Prostate gland (tissue), 2 donors: Measurements from ENCODE around the gene TRNP1. TPM values are rescaled to one million over a fixed set of nuclear protein-coding genes. Genes with fewer than 3 reads are reported as not detected.
"Not testable (repeated sequence)": the region's sequence is repeated elsewhere in the genome, so short reads cannot be mapped to it uniquely, and the experiment has no call there.

Experiments used
- DNase-seq: peaks from one replicate; pipeline ENCODE4 v3.0.0-alpha.2; 2019; ENCODE audit warnings: low spot score
- H3K27ac ChIP-seq, 2 donors: fragments of 200-600 bp; sonication (generic); 2 replicates each; pipeline ENCODE4 v1.5.1; 2017 to 2019
- H3K27me3 ChIP-seq: fragments of 200-600 bp; sonication (generic); replicated peaks from 2 replicates; pipeline ENCODE4 v1.5.1; 2019; ENCODE audit not compliant: insufficient read depth
- H3K36me3 ChIP-seq, 2 donors: fragments of 200-600 bp; sonication (generic); 1 replicate in 1 of 2; 2 replicates in 1 of 2; pipeline versions ENCODE4 v1.5.1 to v1.8.1; 2017 to 2019
- H3K4me1 ChIP-seq: fragments of 200-600 bp; sonication (generic); replicated peaks from 2 replicates; pipeline ENCODE4 v1.5.1; 2019
- H3K4me3 ChIP-seq, 2 donors: fragments of 200-600 bp; sonication (generic); 2 replicates each; pipeline ENCODE4 v1.5.1; 2017 to 2019
- H3K9me3 ChIP-seq: fragments of 200-600 bp; sonication (generic); 2 replicates; pipeline ENCODE4 v1.5.1; 2017
- CTCF ChIP-seq, 4 experiments: fragments of 200-600 bp in 2 of 4; fragments of 450-650 bp in 2 of 4; sonication (generic) in 2 of 4; IDR thresholded peaks; 1 replicate in 3 of 4; 2 replicates in 1 of 4; pipeline ENCODE4 v1.5.1; 2016 to 2019; ENCODE audit warnings: antibody characterized with exemption in 4 of 4, mild to moderate bottlenecking in 2 of 4, moderate library complexity in 2 of 4
- POLR2A ChIP-seq: fragments of 450-650 bp; IDR thresholded peaks from one replicate; pipeline ENCODE4 v1.6.1; 2016; ENCODE audit warnings: antibody characterized with exemption, mild to moderate bottlenecking
- POLR2AphosphoS5 ChIP-seq: sonication (generic); formaldehyde crosslinking; IDR thresholded peaks from one replicate; pipeline ENCODE4 v1.6.1; 2017; ENCODE audit warnings: antibody characterized with exemption
- WGBS: methylation state at CpG from one replicate; pipeline ENCODE4 v1.1.5; 2018; 5-methylcytosine and 5-hydroxymethylcytosine counted together
- intact Hi-C: fragments of 100-400 bp; cut with DNase I; formaldehyde crosslinking; loops from one replicate; pipeline ENCODE4 v1.14.2; 2022
- total RNA-seq, 2 donors: library from RNA; depleted of rRNA; stranded (reverse); fragments of >200 nt; gene quantifications; one replicate each; pipeline ENCODE4 v1.1.0, GENCODE V29; 2016

Gene TRNP1
- 10 to 100 TPM; 21.1 to 30.6 TPM for total RNA-seq

- H3K27me3 ChIP-seq: no peaks in the 10 kb centered on the region
- peak; percentile 77 for DNase-seq
- TF ChIP-seq CTCF (IDR thresholded peaks at IDR 0.05) (peak in 1 of 4 experiments; percentile 13), POLR2AphosphoS5 (peak; percentile 69), POLR2A (peak; percentile 94)
- H3K27ac ChIP-seq: peak within 1 kb of the TSS; percentile 54 to 67
- H3K36me3 ChIP-seq: no peaks in the 10 kb centered on the region
- H3K9me3 ChIP-seq: no peaks in the 10 kb centered on the region
- no peaks in the 10 kb centered on the region for H3K4me1 ChIP-seq
- H3K4me3 ChIP-seq: peak within 1 kb of the TSS; percentile 57 to 72
- intact Hi-C loops: no loop called here
- 0% methylated on average over 16 of the region's 61 CpGs for WGBS
Observed at GRCh38 chr1:26993237-26994019, at the start of gene TRNP1. TSS of gene TRNP1 (plus strand) at chr1:26993692. CDS start at chr1:26993787, 95 bp downstream.

GRCh38 chr1:26945138-26945537 is 48.4 kb upstream of the TRNP1 start:
- TF ChIP-seq POLR2AphosphoS5 (no peak), CTCF (IDR thresholded peaks at IDR 0.05) (no peak), POLR2A (no peak)
- H3K27ac ChIP-seq: no peak overlapping the region
- H3K4me1 ChIP-seq: no peaks in the 10 kb centered on the region
- intact Hi-C loops: no loop called here
- peaks cover 26 to 42% of the 10 kb centered on the region in 2 donors for H3K36me3 ChIP-seq
- H3K4me3 ChIP-seq: no peak overlapping the region
- DNase-seq: no peak
- no peaks in the 10 kb centered on the region for H3K27me3 ChIP-seq
- no peaks in the 10 kb centered on the region for H3K9me3 ChIP-seq
- WGBS: 50% methylated on average over 2 of the region's 2 CpGs

DNA sequence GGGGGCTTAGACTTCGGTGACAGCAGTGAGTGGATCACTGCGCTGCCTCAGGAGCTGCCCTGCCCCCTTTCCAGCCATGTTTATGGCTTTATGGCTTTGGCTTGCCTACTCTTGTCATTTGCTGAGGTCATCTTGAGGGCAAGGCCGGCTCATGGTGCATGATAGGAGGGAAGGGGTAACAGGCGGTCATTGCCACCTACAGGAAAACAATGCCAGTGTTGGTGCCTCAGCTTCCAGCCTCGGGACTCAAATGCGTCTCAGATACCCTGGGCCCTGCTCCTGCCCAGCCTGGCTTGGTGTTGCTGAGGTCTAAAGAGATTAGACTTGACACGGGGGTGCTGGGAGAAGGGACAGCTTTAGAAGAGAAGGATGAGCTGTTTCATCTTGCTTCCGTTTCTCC is 47.8 kb upstream of the TRNP1 start:
- no peak overlapping the region for H3K27ac ChIP-seq
- TF ChIP-seq CTCF (IDR thresholded peaks at IDR 0.05) (no peak), POLR2AphosphoS5 (no peak), POLR2A (no peak)
- no peaks in the 10 kb centered on the region for H3K4me1 ChIP-seq
- no peak overlapping the region for H3K4me3 ChIP-seq
- H3K36me3 ChIP-seq: peaks cover 26 to 42% of the 10 kb centered on the region in 2 donors
- H3K9me3 ChIP-seq: no peaks in the 10 kb centered on the region
- WGBS: 62% methylated on average over 8 of the region's 8 CpGs
- intact Hi-C loops: no loop called here
- no peak for DNase-seq
- H3K27me3 ChIP-seq: no peaks in the 10 kb centered on the region

DNA sequence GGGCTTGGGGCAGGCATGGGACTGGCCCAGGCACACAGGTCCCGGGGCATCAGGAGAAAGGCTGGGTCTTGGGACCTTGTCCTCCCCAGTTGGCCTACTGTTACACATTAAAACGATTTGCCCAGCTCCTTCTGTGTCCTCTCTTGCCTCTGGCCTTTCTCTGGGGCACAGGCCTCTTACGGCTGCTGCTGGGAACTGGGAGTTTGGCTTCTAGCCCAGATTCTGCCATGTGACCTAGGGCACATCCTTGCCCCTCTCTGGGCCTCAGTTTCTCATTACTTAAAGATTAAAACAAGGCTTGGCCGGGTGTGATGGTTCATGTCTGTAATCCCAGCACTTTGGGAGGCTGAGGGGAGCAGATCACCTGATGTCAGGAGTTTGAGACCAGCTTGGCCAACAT is 47.2 kb upstream of the TRNP1 start:
- no peaks in the 10 kb centered on the region for H3K4me1 ChIP-seq
- DNase-seq: no peak
- intact Hi-C loops: no loop called here
- H3K27ac ChIP-seq: no peak overlapping the region
- H3K27me3 ChIP-seq: no peaks in the 10 kb centered on the region
- H3K9me3 ChIP-seq: no peaks in the 10 kb centered on the region
- TF ChIP-seq POLR2A (no peak), POLR2AphosphoS5 (no peak), CTCF (IDR thresholded peaks at IDR 0.05) (no peak)
- H3K36me3 ChIP-seq: peaks cover 26 to 42% of the 10 kb centered on the region in 2 donors
- no peak overlapping the region for H3K4me3 ChIP-seq
- WGBS: 65% methylated on average over 4 of the region's 4 CpGs

- H3K27ac ChIP-seq, intact Hi-C loops, H3K27me3 ChIP-seq, H3K9me3 ChIP-seq, H3K4me3 ChIP-seq, H3K4me1 ChIP-seq, DNase-seq: not testable (repeated sequence)
- WGBS: 92% methylated on average over 16 of the region's 16 CpGs
- peaks cover 5 to 23% of the 10 kb centered on the region in 2 donors for H3K36me3 ChIP-seq
Observed at GRCh38 chr1:26948725-26949057, 44.8 kb upstream of the TRNP1 start.
